ENCODE data around the gene RASSF5.
"Not testable (repeated sequence)": the region's sequence is repeated elsewhere in the genome, so short reads cannot be mapped to it uniquely, and the experiment has no call there.

The RASSF5 gene

DNA sequence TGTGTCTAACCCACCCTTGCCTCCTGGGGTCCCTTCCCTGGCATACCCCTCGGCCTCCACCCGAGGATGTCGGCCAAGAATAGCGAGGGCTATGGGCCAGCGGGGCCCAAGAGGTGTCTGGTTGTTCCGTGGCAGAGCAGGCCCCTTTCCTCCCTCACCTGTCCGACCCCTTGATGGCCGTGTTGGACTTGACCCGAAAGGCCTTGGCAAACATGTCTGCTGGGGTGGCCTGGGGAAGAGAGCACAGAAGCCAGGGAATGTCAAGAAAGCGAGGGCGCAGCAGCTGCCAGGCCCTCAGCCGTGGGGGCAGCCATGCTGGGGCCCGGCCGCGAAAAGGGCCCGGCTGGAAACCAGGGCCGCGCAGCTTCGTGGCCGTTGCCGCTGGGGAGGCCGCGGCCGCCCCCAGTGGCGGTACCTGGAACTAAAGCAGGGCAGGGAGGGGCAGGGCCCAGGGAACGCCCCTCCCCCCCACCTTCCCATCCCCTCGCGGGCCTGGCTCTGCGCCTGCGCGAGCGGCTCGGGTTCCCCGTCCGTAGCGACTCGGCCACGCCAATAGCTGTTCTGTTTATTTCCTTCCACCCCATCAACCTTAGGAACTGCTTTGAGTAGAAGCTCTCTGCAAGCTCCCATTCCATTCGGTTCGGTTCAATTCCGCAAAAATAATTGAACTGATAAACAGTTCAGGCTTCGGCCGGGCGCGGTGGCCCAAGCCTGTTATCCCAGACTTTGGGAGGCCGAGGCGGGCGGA lies 105.0 kb downstream of the RASSF5 start, which contains the start of gene EIF2D:
EIF2D (minus strand) TSS at position 337 of the 748 bp plus-strand sequence; CDS start at position 214, 123 bp downstream.
- no peaks in the 10 kb centered on the region for H3K27me3 ChIP-seq
- peak within 1 kb of the TSS; percentile 93 for H3K4me3 ChIP-seq (ENCODE audit: low read depth, low read length)
- TF ChIP-seq, protein P1, sequence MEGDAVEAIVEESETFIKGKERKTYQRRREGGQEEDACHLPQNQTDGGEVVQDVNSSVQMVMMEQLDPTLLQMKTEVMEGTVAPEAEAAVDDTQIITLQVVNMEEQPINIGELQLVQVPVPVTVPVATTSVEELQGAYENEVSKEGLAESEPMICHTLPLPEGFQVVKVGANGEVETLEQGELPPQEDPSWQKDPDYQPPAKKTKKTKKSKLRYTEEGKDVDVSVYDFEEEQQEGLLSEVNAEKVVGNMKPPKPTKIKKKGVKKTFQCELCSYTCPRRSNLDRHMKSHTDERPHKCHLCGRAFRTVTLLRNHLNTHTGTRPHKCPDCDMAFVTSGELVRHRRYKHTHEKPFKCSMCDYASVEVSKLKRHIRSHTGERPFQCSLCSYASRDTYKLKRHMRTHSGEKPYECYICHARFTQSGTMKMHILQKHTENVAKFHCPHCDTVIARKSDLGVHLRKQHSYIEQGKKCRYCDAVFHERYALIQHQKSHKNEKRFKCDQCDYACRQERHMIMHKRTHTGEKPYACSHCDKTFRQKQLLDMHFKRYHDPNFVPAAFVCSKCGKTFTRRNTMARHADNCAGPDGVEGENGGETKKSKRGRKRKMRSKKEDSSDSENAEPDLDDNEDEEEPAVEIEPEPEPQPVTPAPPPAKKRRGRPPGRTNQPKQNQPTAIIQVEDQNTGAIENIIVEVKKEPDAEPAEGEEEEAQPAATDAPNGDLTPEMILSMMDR (IDR thresholded peaks at IDR 0.05; ENCODE audit: low read depth, low read length): peak; percentile 86
- DNase-seq: peak; percentile 96
- no peaks in the 10 kb centered on the region for H3K9me3 ChIP-seq
- no peaks in the 10 kb centered on the region for H3K4me1 ChIP-seq
- H3K36me3 ChIP-seq: peaks cover 8% of the 10 kb centered on the region; the same call in 1 of the 2 replicates

DNA sequence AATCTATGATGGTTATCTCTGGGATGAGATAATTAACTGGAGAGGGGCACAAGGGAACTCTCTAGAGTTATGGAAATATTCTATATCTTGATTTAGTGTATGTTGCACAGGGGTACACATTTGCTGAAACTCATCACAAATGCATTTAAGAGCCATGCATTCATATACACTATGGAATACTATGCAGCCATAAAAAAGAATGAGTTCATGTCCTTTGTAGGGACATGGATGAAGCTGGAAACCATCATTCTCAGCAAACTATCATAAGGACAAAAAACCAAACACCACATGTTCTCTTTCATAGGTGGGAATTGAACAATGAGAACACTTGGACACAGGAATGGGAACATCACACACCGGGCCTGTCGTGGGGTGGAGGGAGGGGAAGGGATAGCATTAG lies 119.1 kb downstream of the RASSF5 start:
- not testable (repeated sequence) for DNase-seq; H3K4me3 ChIP-seq (ENCODE audit: low read depth, low read length); H3K36me3 ChIP-seq

DNA sequence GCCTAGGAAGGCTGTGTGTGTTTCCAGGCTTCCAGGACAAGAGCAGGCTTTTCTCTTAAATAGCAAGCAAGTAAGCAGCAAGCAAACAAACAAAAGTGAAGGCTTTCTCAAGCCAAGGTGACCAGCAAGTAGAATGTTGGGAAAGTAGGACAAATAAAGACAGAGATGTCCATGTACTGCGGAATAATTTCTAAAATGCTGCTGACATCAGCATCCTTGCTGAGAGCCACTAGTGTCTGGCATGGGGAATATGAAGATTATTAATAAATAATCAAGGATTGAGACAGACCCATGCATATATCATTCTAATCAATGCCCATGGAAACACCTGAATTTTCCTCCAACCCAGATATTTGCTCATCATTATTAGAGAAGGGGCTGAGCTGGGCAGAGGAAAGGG lies 121.6 kb downstream of the RASSF5 start:
- TF ChIP-seq, protein P1 (IDR thresholded peaks at IDR 0.05; ENCODE audit: low read depth, low read length): no peak
- no peaks in the 10 kb centered on the region for H3K36me3 ChIP-seq
- peaks cover 5% of the 10 kb centered on the region for H3K27me3 ChIP-seq
- H3K4me3 ChIP-seq (ENCODE audit: low read depth, low read length): no peak overlapping the region
- H3K4me1 ChIP-seq: peaks cover 2% of the 10 kb centered on the region; the same call in 1 of the 2 replicates
- no peak for DNase-seq
- H3K9me3 ChIP-seq: no peaks in the 10 kb centered on the region

More for the DNA sequence above, 119.1 kb downstream of the RASSF5 start:
- H3K4me1 ChIP-seq, H3K27me3 ChIP-seq, H3K9me3 ChIP-seq: not testable (repeated sequence)

DNA sequence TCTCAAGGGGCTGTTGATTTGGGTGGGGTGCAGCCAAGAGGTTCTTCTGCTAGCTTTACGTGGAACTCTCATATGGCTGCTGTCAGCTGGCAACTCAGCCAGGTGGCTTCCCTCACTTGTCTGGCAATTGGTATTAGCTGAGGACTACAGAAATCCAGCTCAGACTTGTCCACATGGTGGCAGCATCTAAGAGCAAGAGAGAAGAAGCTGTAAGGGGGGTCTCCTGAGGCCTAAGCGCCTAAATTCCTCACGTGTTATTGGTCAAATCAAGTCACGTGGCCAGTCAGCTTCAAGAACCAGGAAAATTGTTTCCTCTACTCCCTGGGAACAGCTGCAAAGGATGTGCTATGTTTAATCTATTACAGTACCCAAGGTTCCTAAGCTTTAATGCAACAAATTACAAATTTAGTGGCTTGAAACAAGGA lies 123.8 kb downstream of the RASSF5 start:
- Histone ChIP-seq H3K4me1 (peaks cover 8% of the 10 kb centered on the region), H3K4me3 (ENCODE audit: low read depth, low read length) (no peak overlapping the region), H3K9me3 (no peaks in the 10 kb centered on the region), H3K27me3 (peaks cover 3% of the 10 kb centered on the region; the same call in 1 of the 2 replicates), H3K36me3 (no peaks in the 10 kb centered on the region)
- peak; percentile 81 for DNase-seq
- TF ChIP-seq, protein P1 (IDR thresholded peaks at IDR 0.05; ENCODE audit: low read depth, low read length): peak; percentile 87

DNA sequence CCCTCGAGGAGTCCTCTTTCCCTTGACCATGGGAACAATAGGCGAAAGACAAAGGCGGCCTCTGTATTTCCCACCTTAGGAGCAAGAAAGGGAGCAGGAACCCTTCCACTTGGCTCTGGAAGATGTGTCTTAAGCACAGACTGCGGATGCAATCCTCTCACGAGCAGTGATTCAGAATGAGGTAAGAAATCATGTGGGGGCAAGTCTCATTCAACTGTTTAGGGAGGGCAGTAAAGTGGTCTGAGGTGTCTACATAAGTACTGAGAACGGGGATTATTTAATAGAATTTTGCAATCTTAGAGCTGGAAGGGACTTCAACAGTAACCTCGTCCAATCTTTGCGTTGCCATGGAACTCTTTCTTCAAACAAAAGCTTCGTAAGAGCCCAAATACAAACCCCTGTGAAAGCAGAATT lies 126.4 kb downstream of the RASSF5 start:
- H3K36me3 ChIP-seq: no peaks in the 10 kb centered on the region
- H3K4me1 ChIP-seq: peaks cover 8% of the 10 kb centered on the region
- no peak overlapping the region for H3K4me3 ChIP-seq (ENCODE audit: low read depth, low read length)
- H3K9me3 ChIP-seq: no peaks in the 10 kb centered on the region
- DNase-seq: no peak
- TF ChIP-seq, protein P1 (IDR thresholded peaks at IDR 0.05; ENCODE audit: low read depth, low read length): no peak
- H3K27me3 ChIP-seq: peaks cover 3% of the 10 kb centered on the region; the same call in 1 of the 2 replicates

DNA sequence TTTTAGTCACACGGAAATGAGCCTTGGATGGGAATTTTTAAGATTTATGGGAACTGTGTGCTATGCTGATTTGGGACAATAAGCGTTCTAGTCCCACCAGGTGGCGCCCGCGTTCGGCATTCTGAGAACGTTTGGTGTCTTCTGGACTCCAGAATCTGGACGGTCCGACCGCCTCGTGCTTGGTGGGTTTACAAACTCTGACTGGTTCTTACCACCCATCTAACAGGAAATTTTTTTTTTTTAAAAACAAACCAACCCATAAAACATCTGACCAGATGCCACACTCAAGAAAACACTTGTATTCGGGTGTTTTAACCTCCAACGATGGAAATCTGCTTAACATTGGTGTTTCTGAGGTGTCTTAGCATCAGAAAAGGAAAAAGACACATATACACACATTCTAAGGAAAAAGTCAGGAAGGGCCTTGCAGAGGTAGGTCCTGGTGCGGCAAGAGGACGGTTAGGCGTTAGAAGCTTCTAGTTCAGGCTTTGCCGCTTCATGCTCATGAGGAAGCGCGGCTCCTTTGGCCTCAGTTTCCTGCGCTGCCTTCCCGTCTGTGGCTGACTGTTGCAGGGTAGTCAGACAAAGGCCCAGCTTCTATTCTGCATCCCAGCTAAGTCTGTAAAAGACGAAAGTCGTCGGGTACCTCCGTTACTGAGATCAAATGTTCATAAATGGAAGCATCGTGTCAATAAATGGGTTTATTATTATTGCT lies 127.2 kb downstream of the RASSF5 start:
- TF ChIP-seq, protein P1 (IDR thresholded peaks at IDR 0.05; ENCODE audit: low read depth, low read length): peak; percentile 87

More for the DNA sequence above, 127.2 kb downstream of the RASSF5 start:
- Histone ChIP-seq H3K4me1 (peaks cover 8% of the 10 kb centered on the region), H3K4me3 (ENCODE audit: low read depth, low read length) (peak overlapping the region; percentile 90), H3K27me3 (peaks cover under 1% of the 10 kb centered on the region; the same call in 1 of the 2 replicates), H3K9me3 (no peaks in the 10 kb centered on the region), H3K36me3 (no peaks in the 10 kb centered on the region)
- DNase-seq: peak; percentile 92
